ENCODE results near the gene FRMPD2. TPM values are rescaled to one million over a fixed set of nuclear protein-coding genes. Genes with fewer than 3 reads are reported as not detected.

Gene FRMPD2
- total RNA-seq, 1 experiment from 2014 or later = 0.30 TPM

DNA sequence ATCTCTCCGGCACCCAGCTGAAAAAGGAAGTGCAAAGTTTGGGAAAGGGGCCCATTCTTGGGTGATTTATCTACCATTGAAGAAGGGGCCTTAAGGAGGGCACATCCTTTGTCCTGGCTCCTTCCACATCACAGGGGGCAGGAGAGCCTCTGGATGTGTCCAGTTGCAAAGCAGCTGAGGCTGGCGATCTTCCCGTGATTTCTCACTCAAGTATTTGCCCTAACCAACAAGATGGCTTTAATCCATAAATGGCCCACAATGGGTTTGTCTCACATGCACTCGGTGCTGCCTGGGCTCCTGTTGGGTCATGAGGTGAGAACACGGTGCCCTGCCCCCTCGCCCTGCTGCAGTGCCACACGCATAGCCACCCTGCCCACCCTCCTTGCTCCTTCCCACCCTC, 14.2 kb upstream of the FRMPD2 start (continued):
- TF ChIP-seq, protein P1, sequence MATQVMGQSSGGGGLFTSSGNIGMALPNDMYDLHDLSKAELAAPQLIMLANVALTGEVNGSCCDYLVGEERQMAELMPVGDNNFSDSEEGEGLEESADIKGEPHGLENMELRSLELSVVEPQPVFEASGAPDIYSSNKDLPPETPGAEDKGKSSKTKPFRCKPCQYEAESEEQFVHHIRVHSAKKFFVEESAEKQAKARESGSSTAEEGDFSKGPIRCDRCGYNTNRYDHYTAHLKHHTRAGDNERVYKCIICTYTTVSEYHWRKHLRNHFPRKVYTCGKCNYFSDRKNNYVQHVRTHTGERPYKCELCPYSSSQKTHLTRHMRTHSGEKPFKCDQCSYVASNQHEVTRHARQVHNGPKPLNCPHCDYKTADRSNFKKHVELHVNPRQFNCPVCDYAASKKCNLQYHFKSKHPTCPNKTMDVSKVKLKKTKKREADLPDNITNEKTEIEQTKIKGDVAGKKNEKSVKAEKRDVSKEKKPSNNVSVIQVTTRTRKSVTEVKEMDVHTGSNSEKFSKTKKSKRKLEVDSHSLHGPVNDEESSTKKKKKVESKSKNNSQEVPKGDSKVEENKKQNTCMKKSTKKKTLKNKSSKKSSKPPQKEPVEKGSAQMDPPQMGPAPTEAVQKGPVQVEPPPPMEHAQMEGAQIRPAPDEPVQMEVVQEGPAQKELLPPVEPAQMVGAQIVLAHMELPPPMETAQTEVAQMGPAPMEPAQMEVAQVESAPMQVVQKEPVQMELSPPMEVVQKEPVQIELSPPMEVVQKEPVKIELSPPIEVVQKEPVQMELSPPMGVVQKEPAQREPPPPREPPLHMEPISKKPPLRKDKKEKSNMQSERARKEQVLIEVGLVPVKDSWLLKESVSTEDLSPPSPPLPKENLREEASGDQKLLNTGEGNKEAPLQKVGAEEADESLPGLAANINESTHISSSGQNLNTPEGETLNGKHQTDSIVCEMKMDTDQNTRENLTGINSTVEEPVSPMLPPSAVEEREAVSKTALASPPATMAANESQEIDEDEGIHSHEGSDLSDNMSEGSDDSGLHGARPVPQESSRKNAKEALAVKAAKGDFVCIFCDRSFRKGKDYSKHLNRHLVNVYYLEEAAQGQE (IDR thresholded peaks at IDR 0.05; ENCODE audit: low read depth) = no peak
- no peak for TF ChIP-seq SIN3A (IDR thresholded peaks at IDR 0.05; ENCODE audit: low read depth)
- TF ChIP-seq ZFX (IDR thresholded peaks at IDR 0.05) = no peak
- TF ChIP-seq EZH2phosphoT487 (IDR thresholded peaks at IDR 0.05; ENCODE audit: borderline replicate concordance) = no peak
- no peak for TF ChIP-seq CBX3 (IDR thresholded peaks at IDR 0.05; ENCODE audit: low read depth)
- TF ChIP-seq YY1 (IDR thresholded peaks at IDR 0.05; ENCODE audit: extremely low read depth, insufficient replicate concordance, low read depth, low read length) = no peak
- no peak for TF ChIP-seq ELF1 (IDR thresholded peaks at IDR 0.05; ENCODE audit: borderline replicate concordance, low read depth)

DNA sequence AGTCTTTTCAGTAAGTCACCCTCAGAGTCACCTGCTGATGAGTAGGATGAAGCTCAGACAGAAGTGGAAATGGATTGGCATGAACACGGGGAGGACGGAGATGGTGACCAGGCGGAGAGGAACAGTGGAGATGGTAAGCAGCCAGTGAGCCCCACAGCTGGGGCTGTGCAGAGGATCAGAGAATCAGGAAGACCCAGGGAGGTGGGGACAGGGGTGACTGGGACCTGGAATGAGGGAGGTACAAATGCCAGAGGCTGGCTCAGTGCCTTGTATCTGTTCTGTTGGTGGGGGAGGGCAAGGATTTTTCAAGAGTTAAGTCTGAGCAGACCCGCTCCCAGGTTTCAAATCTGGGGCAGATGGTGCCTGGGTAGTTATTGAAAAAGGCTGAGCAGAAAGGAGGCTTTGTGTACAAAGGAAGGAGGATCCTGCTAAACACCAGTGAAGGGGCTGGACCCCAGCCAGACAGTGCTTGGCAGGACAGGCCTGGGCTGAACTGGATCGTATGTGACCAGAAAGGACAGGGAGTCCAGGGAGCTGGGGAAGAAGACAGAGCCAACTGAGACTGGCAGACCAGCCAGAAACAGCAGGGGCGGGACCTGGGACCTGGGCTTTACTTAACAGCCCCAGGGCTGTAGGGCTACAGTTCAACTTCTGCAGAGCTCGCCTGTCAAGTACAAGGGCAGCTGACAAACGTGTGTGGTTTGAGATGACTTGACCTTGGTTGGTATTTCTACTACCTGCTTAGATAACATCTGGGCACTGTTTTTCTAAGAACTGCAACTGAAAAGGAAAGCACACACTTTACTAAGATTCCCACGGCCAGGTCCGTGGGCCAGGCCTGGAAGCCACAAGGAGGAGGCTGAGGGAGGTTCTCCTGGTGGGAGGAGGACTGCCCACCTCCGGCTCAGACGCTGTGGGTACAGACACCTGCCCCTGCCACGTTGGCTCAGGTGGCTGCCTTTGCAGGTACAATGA, 13.2 kb upstream of the FRMPD2 start:
- intact Hi-C loops (cut with micrococcal nuclease) = no loop called here
- CTCF ChIA-PET = no interaction called here
- TF ChIP-seq, protein P2, sequence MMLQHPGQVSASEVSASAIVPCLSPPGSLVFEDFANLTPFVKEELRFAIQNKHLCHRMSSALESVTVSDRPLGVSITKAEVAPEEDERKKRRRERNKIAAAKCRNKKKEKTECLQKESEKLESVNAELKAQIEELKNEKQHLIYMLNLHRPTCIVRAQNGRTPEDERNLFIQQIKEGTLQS (IDR thresholded peaks at IDR 0.05) = no peak
- TF ChIP-seq ZFX (IDR thresholded peaks at IDR 0.05) (no peak), ZNF274 (IDR thresholded peaks at IDR 0.05; ENCODE audit: low read depth, low read length) (no peak), POLR2A (IDR thresholded peaks at IDR 0.05; ENCODE audit: borderline replicate concordance, extremely low read depth, insufficient read depth, insufficient read length) (no peak), RAD21 (IDR thresholded peaks at IDR 0.05; ENCODE audit: low read depth) (no peak), JUND (IDR thresholded peaks at IDR 0.05) (no peak), CEBPB (IDR thresholded peaks at IDR 0.05; ENCODE audit: low read depth) (no peak)
- TF ChIP-seq, protein P3, sequence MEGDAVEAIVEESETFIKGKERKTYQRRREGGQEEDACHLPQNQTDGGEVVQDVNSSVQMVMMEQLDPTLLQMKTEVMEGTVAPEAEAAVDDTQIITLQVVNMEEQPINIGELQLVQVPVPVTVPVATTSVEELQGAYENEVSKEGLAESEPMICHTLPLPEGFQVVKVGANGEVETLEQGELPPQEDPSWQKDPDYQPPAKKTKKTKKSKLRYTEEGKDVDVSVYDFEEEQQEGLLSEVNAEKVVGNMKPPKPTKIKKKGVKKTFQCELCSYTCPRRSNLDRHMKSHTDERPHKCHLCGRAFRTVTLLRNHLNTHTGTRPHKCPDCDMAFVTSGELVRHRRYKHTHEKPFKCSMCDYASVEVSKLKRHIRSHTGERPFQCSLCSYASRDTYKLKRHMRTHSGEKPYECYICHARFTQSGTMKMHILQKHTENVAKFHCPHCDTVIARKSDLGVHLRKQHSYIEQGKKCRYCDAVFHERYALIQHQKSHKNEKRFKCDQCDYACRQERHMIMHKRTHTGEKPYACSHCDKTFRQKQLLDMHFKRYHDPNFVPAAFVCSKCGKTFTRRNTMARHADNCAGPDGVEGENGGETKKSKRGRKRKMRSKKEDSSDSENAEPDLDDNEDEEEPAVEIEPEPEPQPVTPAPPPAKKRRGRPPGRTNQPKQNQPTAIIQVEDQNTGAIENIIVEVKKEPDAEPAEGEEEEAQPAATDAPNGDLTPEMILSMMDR (IDR thresholded peaks at IDR 0.05 in 2 of 3, conservative IDR thresholded peaks at IDR 0.05 in 1 of 3; ENCODE audit: borderline replicate concordance in 1 of 3, insufficient read depth in 1 of 3, low read depth in 2 of 3, low read length in 2 of 3) = no peak
- TF ChIP-seq, protein P4, sequence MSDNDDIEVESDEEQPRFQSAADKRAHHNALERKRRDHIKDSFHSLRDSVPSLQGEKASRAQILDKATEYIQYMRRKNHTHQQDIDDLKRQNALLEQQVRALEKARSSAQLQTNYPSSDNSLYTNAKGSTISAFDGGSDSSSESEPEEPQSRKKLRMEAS (IDR thresholded peaks at IDR 0.05) = no peak
- TF ChIP-seq, protein P5, sequence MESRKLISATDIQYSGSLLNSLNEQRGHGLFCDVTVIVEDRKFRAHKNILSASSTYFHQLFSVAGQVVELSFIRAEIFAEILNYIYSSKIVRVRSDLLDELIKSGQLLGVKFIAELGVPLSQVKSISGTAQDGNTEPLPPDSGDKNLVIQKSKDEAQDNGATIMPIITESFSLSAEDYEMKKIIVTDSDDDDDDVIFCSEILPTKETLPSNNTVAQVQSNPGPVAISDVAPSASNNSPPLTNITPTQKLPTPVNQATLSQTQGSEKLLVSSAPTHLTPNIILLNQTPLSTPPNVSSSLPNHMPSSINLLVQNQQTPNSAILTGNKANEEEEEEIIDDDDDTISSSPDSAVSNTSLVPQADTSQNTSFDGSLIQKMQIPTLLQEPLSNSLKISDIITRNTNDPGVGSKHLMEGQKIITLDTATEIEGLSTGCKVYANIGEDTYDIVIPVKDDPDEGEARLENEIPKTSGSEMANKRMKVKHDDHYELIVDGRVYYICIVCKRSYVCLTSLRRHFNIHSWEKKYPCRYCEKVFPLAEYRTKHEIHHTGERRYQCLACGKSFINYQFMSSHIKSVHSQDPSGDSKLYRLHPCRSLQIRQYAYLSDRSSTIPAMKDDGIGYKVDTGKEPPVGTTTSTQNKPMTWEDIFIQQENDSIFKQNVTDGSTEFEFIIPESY (IDR thresholded peaks at IDR 0.05; ENCODE audit: extremely low read depth, insufficient replicate concordance, low read length) = no peak

More for the DNA sequence above, 13.2 kb upstream of the FRMPD2 start:
- ChIA-PET POLR2A (no interaction called here), RAD21 (ENCODE audit: low non-redundant PET in 1 of 2, low total read pairs in 2 of 2, uncharacterized antibody in 2 of 2, unreplicated experiment in 2 of 2) (no interaction called here)
- H3K4me2 ChIP-seq (ENCODE audit: low read length) = no peak overlapping the region
- no peaks in the 10 kb centered on the region for H3K27me3 ChIP-seq (ENCODE audit: insufficient read depth, low read length)
- ATAC-seq (no peak), DNase-seq (ENCODE audit: low read depth, low spot score) (no peak)
- no peak overlapping the region for H3K9ac ChIP-seq (ENCODE audit: low read length)
- peaks cover 2 to 7% of the 10 kb centered on the region in 2 experiments; a peak in 2 of 4 replicates for H3K4me1 ChIP-seq (ENCODE audit: control insufficient read depth in 1 of 2, insufficient read depth in 2 of 2, low read length in 2 of 2)
- no peak overlapping the region for H3K27ac ChIP-seq (ENCODE audit: low read depth, low read length)
- H3K4me3 ChIP-seq (replicated peaks in 1 of 2; ENCODE audit: low read depth in 1 of 2, low read length in 2 of 2) = no peak overlapping the region
- H3K9me2 ChIP-seq (ENCODE audit: insufficient read depth) = no peaks in the 10 kb centered on the region
- no peaks in the 10 kb centered on the region for H4K20me1 ChIP-seq (ENCODE audit: insufficient read depth)
- H2AFZ ChIP-seq (ENCODE audit: low read depth, low read length, poor library complexity, severe bottlenecking) = no peak overlapping the region
- H3K36me3 ChIP-seq (ENCODE audit: control insufficient read depth in 1 of 2, insufficient read depth in 2 of 2, low read length in 2 of 2) = no peaks in the 10 kb centered on the region
- H3K79me2 ChIP-seq (ENCODE audit: insufficient read depth, low read length) = no peaks in the 10 kb centered on the region
- no TSS peak for BruUV-seq (replicated peaks)
- H3K9me3 ChIP-seq (ENCODE audit: control insufficient read depth in 1 of 2, insufficient read depth in 1 of 2, low read depth in 1 of 2, low read length in 2 of 2) = peaks cover 0 to 4% of the 10 kb centered on the region in 2 experiments; a peak in 1 of 4 replicates
